OCI-LY7 (cell line): Measurements from ENCODE around the gene CRK. TPM values are rescaled to one million over a fixed set of nuclear protein-coding genes. Genes with fewer than 3 reads are reported as not detected.

Experiments
- BruUV-seq: library from RNA; stranded (reverse); fragments of 400-500 nt; replicated peaks from 2 replicates; lab custom pipeline; 2021; lab: Mats Ljungman, UMichigan
- CTCF ChIA-PET: fragments of 300-600 bp; sonication (Branson Sonifier 250); formaldehyde crosslinking; loops from one replicate; lab custom pipeline; 2022; ENCODE audit warnings: antibody characterized with exemption; ENCODE audit not compliant: unreplicated experiment; lab: Charles Lee
- POLR2A ChIA-PET: fragments of 300-600 bp; sonication (Branson Sonifier 250); formaldehyde crosslinking; loops from one replicate; lab custom pipeline; 2022; ENCODE audit warnings: antibody characterized with exemption; lab: Charles Lee
- DNase-seq: peaks from one replicate; pipeline ENCODE4 v3.0.0-alpha.2; 2015; ENCODE audit warnings: low spot score
- H2AFZ ChIP-seq: fragments of 200-600 bp; sonication (generic), shearing (Covaris generic); 2 replicates; pipeline ENCODE4 v1.6.1; 2014; ENCODE audit warnings: mild to moderate bottlenecking, antibody characterized with exemption, low read length, moderate library complexity
- H3K27ac ChIP-seq: fragments of 200-600 bp; sonication (generic); 2 replicates; pipeline ENCODE4 v1.5.1; 2014; ENCODE audit warnings: mixed run types, low read depth, mild to moderate bottlenecking, moderate library complexity, low read length, inconsistent platforms; ENCODE audit not compliant: poor library complexity, severe bottlenecking
- H3K36me3 ChIP-seq: fragments of 200-600 bp; sonication (generic); 2 replicates; pipeline ENCODE4 v1.6.1; 2014; ENCODE audit warnings: mild to moderate bottlenecking, antibody characterized with exemption, low read length, moderate library complexity, mixed read lengths; ENCODE audit not compliant: insufficient read depth
- H3K4me1 ChIP-seq: fragments of 200-600 bp; sonication (generic); 2 replicates; pipeline ENCODE4 v1.5.1; 2014; ENCODE audit warnings: mild to moderate bottlenecking, low read length; ENCODE audit not compliant: insufficient read depth, poor library complexity, severe bottlenecking
- H3K4me2 ChIP-seq: fragments of 200-600 bp; sonication (generic); 2 replicates; pipeline ENCODE4 v1.6.1; 2014; ENCODE audit warnings: mild to moderate bottlenecking, low read length
- H3K4me3 ChIP-seq: fragments of 200-600 bp; sonication (generic); 2 replicates; pipeline ENCODE4 v1.5.1; 2014; ENCODE audit warnings: mild to moderate bottlenecking, low read depth, low read length; ENCODE audit not compliant: poor library complexity, severe bottlenecking
- H3K79me2 ChIP-seq: fragments of 200-600 bp; sonication (generic); 2 replicates; pipeline ENCODE4 v1.6.1; 2016; ENCODE audit warnings: low read depth, mild to moderate bottlenecking, low read length, moderate library complexity, mixed read lengths; ENCODE audit not compliant: insufficient read depth
- H3K9me2 ChIP-seq: fragments of 200-600 bp; sonication (generic); 2 replicates; pipeline ENCODE4 v1.6.1; 2016; ENCODE audit warnings: mild to moderate bottlenecking, low read length, mixed read lengths; ENCODE audit not compliant: insufficient read depth
- H3K9me3 ChIP-seq: fragments of 200-600 bp; sonication (generic); 2 replicates; pipeline ENCODE4 v1.6.1; 2014; ENCODE audit warnings: mild to moderate bottlenecking, mixed run types, low read length, mixed read lengths
- H4K20me1 ChIP-seq: fragments of 200-600 bp; sonication (generic); 2 replicates; pipeline ENCODE4 v1.6.1; 2014; ENCODE audit warnings: mild to moderate bottlenecking, antibody characterized with exemption, low read length, moderate library complexity, mixed read lengths; ENCODE audit not compliant: insufficient read depth
- CTCF ChIP-seq: fragments of 200-600 bp; sonication (generic); conservative IDR thresholded peaks from 2 replicates; pipeline ENCODE4 v1.5.1; 2014; ENCODE audit warnings: mild to moderate bottlenecking, antibody characterized with exemption, low read length, moderate library complexity, mixed read lengths
- EZH2phosphoT487 ChIP-seq: fragments of 200-600 bp; sonication (generic); IDR thresholded peaks from 2 replicates; pipeline ENCODE4 v1.6.1; 2018; ENCODE audit warnings: low read depth, borderline replicate concordance, mild to moderate bottlenecking, mixed run types, antibody characterized with exemption, low read length, moderate library complexity, mixed read lengths
- intact Hi-C: fragments of 100-400 bp; cut with micrococcal nuclease; formaldehyde crosslinking; loops from one replicate; pipeline ENCODE4 v1.10.0; 2022; ENCODE audit not compliant: unreplicated experiment
- total RNA-seq, 2 experiments: library from RNA; depleted of rRNA in 1 of 2; stranded (reverse); fragments of >200 nt in 1 of 2; shearing (Covaris generic) in 1 of 2; gene quantifications; 2 replicates each; pipeline ENCODE4 v1.2.3, GENCODE V29; 2014 to 2022

The CRK gene
- total RNA-seq, 2 experiments from 2014 or later, result 30.4 to 32.0 TPM

DNA sequence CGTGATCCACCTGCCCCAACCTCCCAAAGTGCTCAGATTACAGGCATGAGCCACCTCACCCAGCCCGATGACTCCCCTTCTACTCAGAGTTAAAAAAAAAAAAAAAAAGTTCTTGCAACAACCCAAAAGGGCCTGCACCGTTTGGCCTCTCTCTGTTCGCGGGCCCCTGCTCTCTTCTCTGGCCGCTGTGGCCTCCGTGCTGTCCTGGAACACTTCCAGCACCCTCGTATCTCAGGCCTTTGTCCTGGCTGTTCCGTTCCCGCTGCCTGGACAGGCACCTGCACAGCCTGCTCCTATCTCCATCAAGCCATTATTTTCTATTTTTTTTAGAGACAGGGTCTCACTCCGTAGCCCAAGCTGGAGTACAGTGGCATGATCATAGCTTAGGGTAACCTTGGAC is 25.7 kb upstream of the CRK start:
- BruUV-seq, result no TSS peak
- no peak for DNase-seq
- Histone ChIP-seq H3K27ac (no peak overlapping the region), H3K9me3 (no peaks in the 10 kb centered on the region), H3K4me3 (no peak overlapping the region), H4K20me1 (no peaks in the 10 kb centered on the region), H3K36me3 (peaks cover 35% of the 10 kb centered on the region), H3K4me2 (no peak overlapping the region), H2AFZ (no peak overlapping the region), H3K9me2 (no peaks in the 10 kb centered on the region), H3K4me1 (peaks cover 20% of the 10 kb centered on the region), H3K79me2 (no peaks in the 10 kb centered on the region)
- ChIA-PET CTCF (no interaction called here), POLR2A (no interaction called here)
- TF ChIP-seq EZH2phosphoT487 (no peak), CTCF (no peak)
- intact Hi-C loops, result no loop called here

GRCh38 chr17:1480747-1481465 is 24.9 kb upstream of the CRK start:
- TF ChIP-seq CTCF (no peak), EZH2phosphoT487 (no peak)
- intact Hi-C loops, result no loop called here
- Histone ChIP-seq H3K4me3 (no peak overlapping the region), H3K9me3 (no peaks in the 10 kb centered on the region), H3K4me1 (peaks cover 12% of the 10 kb centered on the region), H3K79me2 (no peaks in the 10 kb centered on the region), H3K9me2 (no peaks in the 10 kb centered on the region), H3K4me2 (no peak overlapping the region), H2AFZ (no peak overlapping the region), H3K27ac (no peak overlapping the region), H4K20me1 (no peaks in the 10 kb centered on the region), H3K36me3 (peaks cover 35% of the 10 kb centered on the region)
- DNase-seq, result no peak
- CTCF ChIA-PET, result no interaction called here
- POLR2A ChIA-PET, result no interaction called here
- no TSS peak for BruUV-seq

- no TSS peak for BruUV-seq
- H3K9me2 ChIP-seq, result no peaks in the 10 kb centered on the region
- H3K4me2 ChIP-seq, result no peak overlapping the region
- DNase-seq, result no peak
- H3K36me3 ChIP-seq, result peaks cover 40% of the 10 kb centered on the region
- peaks cover 23% of the 10 kb centered on the region for H3K4me1 ChIP-seq
- CTCF ChIA-PET, result no interaction called here
- no peaks in the 10 kb centered on the region for H3K79me2 ChIP-seq
- intact Hi-C loops, result no loop called here
- no peak overlapping the region for H3K4me3 ChIP-seq
- H2AFZ ChIP-seq, result no peak overlapping the region
- TF ChIP-seq EZH2phosphoT487 (no peak), CTCF (no peak)
- H4K20me1 ChIP-seq, result no peaks in the 10 kb centered on the region
- POLR2A ChIA-PET, result no interaction called here
- H3K9me3 ChIP-seq, result no peaks in the 10 kb centered on the region
- H3K27ac ChIP-seq, result no peak overlapping the region
Measured at GRCh38 chr17:1478418-1478817, 22.4 kb upstream of the CRK start.
